IPS-20b (cell line): ENCODE measurements around the gene IL1RAPL2.

ENCODE experiments used
- H3K27ac ChIP-seq: one replicate; pipeline ENCODE4 v1.5.1; 2013; ENCODE audit warnings: low read length
- H3K27me3 ChIP-seq: 2 replicates; pipeline ENCODE4 v1.6.1; 2013; ENCODE audit warnings: mild to moderate bottlenecking, low read length, inconsistent platforms; ENCODE audit not compliant: insufficient read depth
- H3K36me3 ChIP-seq: 2 replicates; pipeline ENCODE4 v1.6.1; 2013; ENCODE audit warnings: low read depth, mild to moderate bottlenecking, inconsistent platforms, low read length, moderate library complexity; ENCODE audit not compliant: insufficient read depth
- H3K4me1 ChIP-seq: 2 replicates; pipeline ENCODE4 v1.6.1; 2013; ENCODE audit warnings: mild to moderate bottlenecking, control low read depth, inconsistent platforms, low read length, moderate library complexity; ENCODE audit not compliant: insufficient read depth
- H3K4me3 ChIP-seq: 2 replicates; pipeline ENCODE4 v1.5.1; 2013; ENCODE audit warnings: mild to moderate bottlenecking, low read length, inconsistent platforms
- H3K9ac ChIP-seq: 2 replicates; pipeline ENCODE4 v1.6.1; 2013; ENCODE audit warnings: low read depth, mild to moderate bottlenecking, inconsistent platforms, low read length, moderate library complexity
- H3K9me3 ChIP-seq: 2 replicates; pipeline ENCODE4 v1.6.1; 2013; ENCODE audit warnings: mild to moderate bottlenecking, low read depth, low read length, inconsistent platforms; ENCODE audit not compliant: insufficient read depth

Gene IL1RAPL2

GRCh38 chrX:105241056-105241455, 675.1 kb downstream of the IL1RAPL2 start:
- Histone ChIP-seq H3K9ac (no peak overlapping the region), H3K9me3 (no peaks in the 10 kb centered on the region), H3K27me3 (no peaks in the 10 kb centered on the region), H3K27ac (no peak overlapping the region), H3K36me3 (no peaks in the 10 kb centered on the region), H3K4me1 (no peaks in the 10 kb centered on the region), H3K4me3 (no peak overlapping the region)

DNA sequence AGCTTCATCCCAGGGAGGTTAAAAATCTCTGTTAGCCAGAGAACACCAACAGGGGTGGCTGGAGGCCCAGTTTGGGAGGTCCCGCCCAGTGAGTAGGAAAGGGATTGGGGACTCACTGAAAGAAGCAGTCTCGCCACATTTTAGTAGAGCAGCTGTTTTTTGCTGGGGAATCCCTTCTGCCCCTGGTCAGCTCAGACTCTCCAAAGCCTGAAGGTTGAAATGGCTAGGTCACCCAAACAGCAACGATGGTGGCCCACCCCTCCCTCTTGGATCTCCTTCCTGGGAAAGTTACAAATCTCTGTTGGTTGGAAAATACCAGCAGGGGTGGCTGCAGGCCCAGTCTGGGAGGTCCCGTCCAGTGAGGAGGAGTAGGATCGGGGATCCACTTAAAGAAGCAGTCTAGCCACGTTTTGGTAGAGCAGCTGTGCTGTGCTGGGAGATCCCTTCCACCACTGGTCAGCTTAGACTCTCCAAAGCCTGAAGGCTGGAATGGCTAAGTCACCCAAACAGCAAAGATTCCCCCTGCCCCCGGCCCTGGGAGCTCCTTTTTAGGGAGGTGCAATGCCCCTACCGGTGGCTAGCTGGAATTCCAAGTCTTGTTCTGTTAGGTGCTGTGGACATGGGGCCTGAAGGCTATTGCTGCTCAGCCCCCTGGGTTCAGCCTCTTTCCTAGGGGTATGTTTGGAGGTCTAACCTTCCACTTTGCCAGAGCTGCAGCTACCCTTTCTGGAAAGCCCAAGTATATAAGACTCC, 694.5 kb downstream of the IL1RAPL2 start:
- no peak overlapping the region for H3K4me3 ChIP-seq
- H3K9ac ChIP-seq = no peak overlapping the region
- no peak overlapping the region for H3K27ac ChIP-seq
- H3K9me3 ChIP-seq = no peaks in the 10 kb centered on the region
- no peaks in the 10 kb centered on the region for H3K27me3 ChIP-seq
- H3K4me1 ChIP-seq = no peaks in the 10 kb centered on the region
- H3K36me3 ChIP-seq = no peaks in the 10 kb centered on the region

- Histone ChIP-seq H3K4me3 (no peak overlapping the region), H3K9me3 (no peaks in the 10 kb centered on the region), H3K27me3 (no peaks in the 10 kb centered on the region), H3K27ac (no peak overlapping the region), H3K9ac (no peak overlapping the region), H3K36me3 (no peaks in the 10 kb centered on the region), H3K4me1 (no peaks in the 10 kb centered on the region)
Observed at GRCh38 chrX:105263171-105263570, 697.2 kb downstream of the IL1RAPL2 start.

- Histone ChIP-seq H3K4me3 (no peak overlapping the region), H3K9ac (no peak overlapping the region), H3K36me3 (no peaks in the 10 kb centered on the region), H3K9me3 (no peaks in the 10 kb centered on the region), H3K27ac (no peak overlapping the region), H3K4me1 (no peaks in the 10 kb centered on the region), H3K27me3 (no peaks in the 10 kb centered on the region)
Observed at GRCh38 chrX:105263801-105264200, 697.8 kb downstream of the IL1RAPL2 start.

DNA sequence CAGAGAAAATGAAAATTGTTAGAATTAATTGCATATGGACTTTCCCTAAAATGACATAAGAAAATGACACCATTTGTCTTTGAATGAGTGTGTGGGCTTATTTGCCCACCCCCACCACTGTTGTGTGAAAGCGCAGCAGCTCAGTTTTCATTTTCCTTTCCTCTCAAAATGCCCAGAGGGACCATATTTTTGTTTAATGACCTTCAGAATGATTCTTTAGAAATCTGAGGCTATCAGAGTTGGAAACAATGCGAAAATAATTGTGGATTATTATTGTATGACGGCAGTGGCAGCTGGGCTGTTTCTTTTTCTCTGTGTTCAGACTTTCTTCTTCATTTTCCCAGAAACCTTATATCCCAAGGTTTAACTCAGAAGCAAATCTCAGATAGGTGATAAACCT, 699.1 kb downstream of the IL1RAPL2 start:
- Histone ChIP-seq H3K27ac (no peak overlapping the region), H3K4me3 (no peak overlapping the region), H3K9ac (no peak overlapping the region), H3K4me1 (no peaks in the 10 kb centered on the region), H3K27me3 (no peaks in the 10 kb centered on the region), H3K9me3 (no peaks in the 10 kb centered on the region), H3K36me3 (no peaks in the 10 kb centered on the region)

DNA sequence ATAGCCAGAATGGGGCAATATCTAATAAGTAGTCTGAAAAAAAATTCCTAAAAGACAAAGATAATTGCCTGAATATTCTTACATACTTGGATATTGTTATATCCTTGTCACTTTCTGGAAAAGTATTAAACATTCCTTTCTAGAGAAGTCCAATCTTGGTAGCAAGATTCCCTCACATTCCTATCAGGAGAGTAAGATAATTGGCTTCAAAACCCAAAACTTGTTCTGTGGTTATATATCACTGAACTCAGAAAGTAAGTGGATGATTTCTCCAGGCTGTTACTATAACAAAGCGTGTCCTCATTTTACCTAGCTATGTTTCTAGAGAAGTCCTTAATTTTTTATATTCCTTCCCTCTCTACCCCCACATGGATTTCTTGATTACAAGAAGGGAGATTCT, 700.5 kb downstream of the IL1RAPL2 start:
- Histone ChIP-seq H3K36me3 (no peaks in the 10 kb centered on the region), H3K9ac (no peak overlapping the region), H3K4me3 (no peak overlapping the region), H3K27me3 (no peaks in the 10 kb centered on the region), H3K9me3 (no peaks in the 10 kb centered on the region), H3K27ac (no peak overlapping the region), H3K4me1 (no peaks in the 10 kb centered on the region)

- Histone ChIP-seq H3K9ac (no peak overlapping the region), H3K27me3 (no peaks in the 10 kb centered on the region), H3K36me3 (no peaks in the 10 kb centered on the region), H3K9me3 (no peaks in the 10 kb centered on the region), H3K27ac (no peak overlapping the region), H3K4me1 (no peaks in the 10 kb centered on the region), H3K4me3 (no peak overlapping the region)
Observed at GRCh38 chrX:105267167-105267566, 701.2 kb downstream of the IL1RAPL2 start.

DNA sequence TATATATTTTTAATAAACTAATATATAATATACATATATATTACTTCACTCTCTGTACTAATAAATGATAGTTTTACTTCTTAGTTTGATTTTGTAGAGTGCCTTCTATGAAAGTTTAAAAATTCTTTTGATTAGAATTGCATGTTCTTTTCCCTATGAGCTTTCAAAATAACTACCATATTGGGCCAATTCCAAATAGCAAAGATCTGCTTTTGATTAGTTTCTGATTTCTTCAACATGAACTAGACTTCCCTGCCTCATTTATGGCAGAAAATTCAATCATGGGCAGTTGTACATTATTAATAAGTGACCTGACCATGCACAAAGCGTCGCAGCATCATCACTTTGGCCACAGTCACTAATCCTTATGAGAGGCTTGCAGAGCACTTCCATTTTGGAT, 703.4 kb downstream of the IL1RAPL2 start:
- Histone ChIP-seq H3K27ac (no peak overlapping the region), H3K9me3 (no peaks in the 10 kb centered on the region), H3K9ac (no peak overlapping the region), H3K4me3 (no peak overlapping the region), H3K36me3 (no peaks in the 10 kb centered on the region), H3K27me3 (no peaks in the 10 kb centered on the region), H3K4me1 (no peaks in the 10 kb centered on the region; the same call in 1 of the 2 replicates)

DNA sequence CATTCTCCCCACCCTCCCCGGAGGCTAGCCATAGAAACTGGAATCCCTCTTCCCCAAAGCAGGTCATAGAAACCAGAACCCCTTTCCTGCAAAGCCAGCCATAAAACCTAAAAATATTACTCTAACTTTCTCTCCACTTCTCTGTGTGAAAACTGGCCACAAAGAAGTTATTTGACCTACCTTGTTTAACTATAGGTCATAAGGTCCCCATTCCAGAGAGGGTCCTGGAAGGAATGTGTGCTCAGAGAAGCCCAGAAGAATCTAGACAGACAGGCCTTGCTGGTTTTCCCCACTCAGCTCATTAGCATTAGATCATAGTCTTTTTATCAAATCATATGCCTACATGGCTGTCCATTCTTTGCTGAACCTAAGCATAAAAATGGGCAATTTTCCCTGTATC, 707.3 kb downstream of the IL1RAPL2 start:
- no peaks in the 10 kb centered on the region for H3K9me3 ChIP-seq
- H3K27ac ChIP-seq = no peak overlapping the region
- no peaks in the 10 kb centered on the region; the same call in 1 of the 2 replicates for H3K4me1 ChIP-seq
- no peaks in the 10 kb centered on the region for H3K36me3 ChIP-seq
- no peaks in the 10 kb centered on the region for H3K27me3 ChIP-seq
- no peak overlapping the region for H3K9ac ChIP-seq
- no peak overlapping the region for H3K4me3 ChIP-seq

- H3K27ac ChIP-seq = no peak overlapping the region
- H3K4me3 ChIP-seq = no peak overlapping the region
- H3K36me3 ChIP-seq = no peaks in the 10 kb centered on the region
- no peaks in the 10 kb centered on the region for H3K27me3 ChIP-seq
- H3K4me1 ChIP-seq = no peaks in the 10 kb centered on the region; the same call in 1 of the 2 replicates
- no peak overlapping the region for H3K9ac ChIP-seq
- no peaks in the 10 kb centered on the region for H3K9me3 ChIP-seq
Observed at GRCh38 chrX:105274091-105274490, 708.1 kb downstream of the IL1RAPL2 start.

GRCh38 chrX:105277132-105277531, 711.1 kb downstream of the IL1RAPL2 start:
- Histone ChIP-seq H3K9me3 (no peaks in the 10 kb centered on the region), H3K27me3 (no peaks in the 10 kb centered on the region), H3K9ac (no peak overlapping the region), H3K4me3 (no peak overlapping the region), H3K36me3 (no peaks in the 10 kb centered on the region), H3K4me1 (no peaks in the 10 kb centered on the region; the same call in 1 of the 2 replicates), H3K27ac (no peak overlapping the region)

- Histone ChIP-seq H3K27ac (no peak overlapping the region), H3K4me1 (no peaks in the 10 kb centered on the region), H3K36me3 (no peaks in the 10 kb centered on the region), H3K4me3 (no peak overlapping the region), H3K9me3 (no peaks in the 10 kb centered on the region), H3K9ac (no peak overlapping the region), H3K27me3 (no peaks in the 10 kb centered on the region)
Observed at GRCh38 chrX:105282077-105282476, 716.1 kb downstream of the IL1RAPL2 start.
